ENCODE results near the gene TRIP12.
A peak's percentile ranks its signal among the peaks of the same experiment; 100 is the strongest.
"Not testable (repeated sequence)": the region's sequence is repeated elsewhere in the genome, so short reads cannot be mapped to it uniquely, and the experiment has no call there.

Gene TRIP12

DNA sequence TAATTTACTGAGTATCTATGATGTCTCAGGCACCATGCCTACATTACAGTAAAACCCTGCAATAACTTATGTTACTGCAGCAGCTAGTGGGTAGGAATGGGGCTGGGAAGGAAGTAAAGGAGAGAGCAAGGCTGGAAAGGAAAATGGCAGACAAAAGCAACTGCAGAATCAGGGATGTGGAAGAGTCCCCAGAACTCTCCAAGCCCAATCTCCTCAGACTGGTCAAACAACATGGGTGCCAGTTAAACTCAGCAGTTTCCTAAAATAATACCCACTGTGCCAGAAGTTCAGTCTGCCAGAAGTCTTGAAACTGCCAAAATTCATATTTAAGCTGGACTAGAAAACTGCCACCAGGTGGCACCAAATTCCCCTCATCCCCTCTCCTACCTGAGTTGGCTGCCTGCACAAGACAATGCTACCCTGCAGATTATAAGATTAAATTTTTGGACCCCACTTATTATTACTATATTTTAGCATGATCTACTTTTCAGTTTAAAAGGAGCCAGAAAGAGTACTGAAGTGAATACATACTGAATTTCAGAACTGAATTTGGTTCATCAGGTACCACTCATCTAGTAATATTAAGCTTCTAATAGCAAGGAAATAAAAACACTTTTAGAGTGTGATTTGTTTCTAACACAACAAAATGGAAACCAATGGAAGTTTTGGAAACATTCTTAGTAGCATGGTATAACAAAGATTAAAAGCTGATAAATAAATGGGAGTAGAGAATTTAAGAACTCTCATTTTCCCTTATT, 120.6 kb downstream of the TRIP12 start:
- Histone ChIP-seq H3K4me1 (ENCODE audit: control extremely low read depth in 1 of 4, control insufficient read depth in 4 of 4, insufficient read depth in 4 of 4, low read length in 3 of 4) (no peaks in the 10 kb centered on the region), H3K27ac (ENCODE audit: insufficient read depth in 1 of 2, low read depth in 1 of 2, low read length in 2 of 2, poor library complexity in 1 of 2, severe bottlenecking in 2 of 2) (no peak overlapping the region), H3K9me3 (ENCODE audit: control extremely low read depth in 1 of 5, control insufficient read depth in 4 of 5, insufficient read depth in 2 of 5, low read depth in 1 of 5, low read length in 4 of 5) (no peaks in the 10 kb centered on the region), H3K4me3 (ENCODE audit: control insufficient read depth in 1 of 7, extremely low read depth in 1 of 7, insufficient read depth in 4 of 7, low read depth in 2 of 7, low read length in 6 of 7) (no peak overlapping the region), H3K27me3 (replicated peaks in 2 of 5; ENCODE audit: control insufficient read depth in 4 of 5, insufficient read depth in 5 of 5, low read length in 4 of 5) (no peaks in the 10 kb centered on the region), H3K36me3 (ENCODE audit: control insufficient read depth in 4 of 4, insufficient read depth in 4 of 4, low read length in 3 of 4) (peaks cover 27 to 73% (median 50%) of the 10 kb centered on the region in 4 experiments)
- POLR2A ChIA-PET, result no interaction called here
- CTCF ChIA-PET, result interaction anchor here (0.6 to 7.7 kb wide), 11 partner anchors 9 to 811 kb away, joined by 3 to 47 read pairs (median 4); no protein-coding TSS in a partner anchor
- peak; percentile 72 to 84 (median 76) for DNase-seq

DNA sequence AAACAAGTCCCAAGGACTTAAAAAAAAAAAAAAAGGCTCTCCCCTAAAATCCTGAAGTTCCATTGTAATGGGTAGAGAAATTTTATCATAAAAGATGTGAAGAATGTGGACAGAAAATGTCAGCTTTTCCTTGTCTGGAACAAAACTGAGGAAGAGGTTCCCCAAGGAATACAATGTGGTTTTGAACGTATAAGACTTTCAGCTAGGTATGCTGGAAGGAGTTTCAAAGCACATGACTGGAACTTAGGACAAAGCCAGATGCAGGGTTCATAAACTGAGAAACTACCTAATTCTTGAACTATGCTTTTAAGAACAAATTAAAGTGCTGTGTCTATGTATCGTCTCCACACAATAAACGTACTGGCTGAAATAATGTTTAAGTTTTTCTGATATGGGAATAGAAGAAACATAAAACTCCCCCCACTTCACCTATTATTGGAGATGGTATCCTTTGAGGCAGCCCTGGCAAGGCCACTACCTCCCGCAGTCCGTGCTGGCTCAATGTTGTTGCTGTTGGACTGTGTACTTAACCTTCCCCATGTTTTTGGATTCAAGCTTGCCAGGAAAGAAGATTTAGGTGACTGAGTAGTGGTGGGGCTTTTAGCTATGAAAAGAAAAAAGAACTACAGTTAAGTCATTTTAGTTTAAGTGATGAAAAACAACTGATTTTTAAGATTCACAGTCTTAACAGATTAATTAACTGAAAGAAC, 123.2 kb downstream of the TRIP12 start:
- H3K36me3 ChIP-seq (ENCODE audit: control insufficient read depth in 4 of 4, insufficient read depth in 4 of 4, low read length in 3 of 4), result peaks cover 29 to 82% (median 51%) of the 10 kb centered on the region in 4 experiments
- DNase-seq, result no peak
- ChIA-PET CTCF (interaction anchor here (1.3 to 7.7 kb wide), 4 partner anchors 9 to 113 kb away, joined by 3 to 47 read pairs (median 5); no protein-coding TSS in a partner anchor), POLR2A (no interaction called here)
- H3K27me3 ChIP-seq (replicated peaks in 2 of 5; ENCODE audit: control insufficient read depth in 4 of 5, insufficient read depth in 5 of 5, low read length in 4 of 5), result no peaks in the 10 kb centered on the region
- WGBS (ENCODE audit: insufficient coverage), result 100% methylated on average over 3 of the region's 5 CpGs
- H3K9me3 ChIP-seq (ENCODE audit: control extremely low read depth in 1 of 5, control insufficient read depth in 4 of 5, insufficient read depth in 2 of 5, low read depth in 1 of 5, low read length in 4 of 5), result no peaks in the 10 kb centered on the region
- H3K4me1 ChIP-seq (ENCODE audit: control extremely low read depth in 1 of 4, control insufficient read depth in 4 of 4, insufficient read depth in 4 of 4, low read length in 3 of 4), result no peaks in the 10 kb centered on the region
- H3K27ac ChIP-seq (ENCODE audit: insufficient read depth in 1 of 2, low read depth in 1 of 2, low read length in 2 of 2, poor library complexity in 1 of 2, severe bottlenecking in 2 of 2), result no peak overlapping the region
- H3K4me3 ChIP-seq (ENCODE audit: control insufficient read depth in 1 of 7, extremely low read depth in 1 of 7, insufficient read depth in 4 of 7, low read depth in 2 of 7, low read length in 6 of 7), result no peak overlapping the region

DNA sequence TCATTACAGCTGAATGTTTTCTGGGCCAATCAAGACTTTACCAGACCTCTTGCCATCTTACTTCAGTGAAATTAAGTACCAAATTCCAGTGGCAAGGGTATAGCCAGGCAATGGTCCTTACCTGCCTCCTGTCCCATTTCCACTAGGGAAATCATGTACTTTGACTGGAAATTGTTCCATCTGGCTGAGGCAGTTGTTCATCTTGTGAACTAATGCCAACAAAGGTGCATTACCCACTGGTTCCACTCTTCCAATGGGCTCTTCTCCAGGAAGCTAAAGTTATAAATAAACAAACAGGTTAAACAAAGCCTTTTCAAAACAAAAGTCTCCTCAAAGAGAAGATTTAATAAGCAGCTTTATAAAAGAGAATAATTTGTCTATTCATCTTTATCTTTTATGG, 126.8 kb downstream of the TRIP12 start:
- Histone ChIP-seq H3K27me3 (replicated peaks in 2 of 5; ENCODE audit: control insufficient read depth in 4 of 5, insufficient read depth in 5 of 5, low read length in 4 of 5) (no peaks in the 10 kb centered on the region), H3K9me3 (ENCODE audit: control extremely low read depth in 1 of 5, control insufficient read depth in 4 of 5, insufficient read depth in 2 of 5, low read depth in 1 of 5, low read length in 4 of 5) (no peaks in the 10 kb centered on the region), H3K4me1 (ENCODE audit: control extremely low read depth in 1 of 4, control insufficient read depth in 4 of 4, insufficient read depth in 4 of 4, low read length in 3 of 4) (no peaks in the 10 kb centered on the region), H3K36me3 (ENCODE audit: control insufficient read depth in 4 of 4, insufficient read depth in 4 of 4, low read length in 3 of 4) (peaks cover 37 to 91% (median 68%) of the 10 kb centered on the region in 4 experiments), H3K4me3 (ENCODE audit: control insufficient read depth in 1 of 7, extremely low read depth in 1 of 7, insufficient read depth in 4 of 7, low read depth in 2 of 7, low read length in 6 of 7) (no peak overlapping the region), H3K27ac (ENCODE audit: insufficient read depth in 1 of 2, low read depth in 1 of 2, low read length in 2 of 2, poor library complexity in 1 of 2, severe bottlenecking in 2 of 2) (no peak overlapping the region)
- POLR2A ChIA-PET, result no interaction called here
- DNase-seq, result no peak
- CTCF ChIA-PET, result interaction anchor here (1.1 kb wide), 1 partner anchor 9 kb away, joined by 3 read pairs; no protein-coding TSS in a partner anchor

DNA sequence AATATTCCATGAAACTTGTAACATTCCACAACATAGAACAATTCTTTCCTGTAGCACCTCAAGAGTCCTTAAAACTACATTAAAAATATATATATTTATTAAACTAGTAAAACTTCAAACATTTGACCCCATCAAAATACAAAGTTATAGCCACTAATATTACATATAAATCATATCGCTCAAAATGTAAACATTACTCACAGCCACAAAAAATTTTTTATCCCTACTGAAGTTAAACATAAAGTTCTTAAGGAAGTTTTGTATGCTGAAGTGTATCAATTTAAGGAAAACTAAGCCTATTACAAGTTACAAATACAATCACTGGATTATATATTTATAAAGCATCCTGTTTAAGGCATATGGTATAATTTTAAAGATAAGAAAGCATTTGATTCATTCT, 127.2 kb downstream of the TRIP12 start:
- Histone ChIP-seq H3K36me3 (ENCODE audit: control insufficient read depth in 4 of 4, insufficient read depth in 4 of 4, low read length in 3 of 4) (peaks cover 37 to 91% (median 68%) of the 10 kb centered on the region in 4 experiments), H3K4me1 (ENCODE audit: control extremely low read depth in 1 of 4, control insufficient read depth in 4 of 4, insufficient read depth in 4 of 4, low read length in 3 of 4) (no peaks in the 10 kb centered on the region), H3K27me3 (replicated peaks in 2 of 5; ENCODE audit: control insufficient read depth in 4 of 5, insufficient read depth in 5 of 5, low read length in 4 of 5) (no peaks in the 10 kb centered on the region), H3K9me3 (ENCODE audit: control extremely low read depth in 1 of 5, control insufficient read depth in 4 of 5, insufficient read depth in 2 of 5, low read depth in 1 of 5, low read length in 4 of 5) (no peaks in the 10 kb centered on the region), H3K4me3 (ENCODE audit: control insufficient read depth in 1 of 7, extremely low read depth in 1 of 7, insufficient read depth in 4 of 7, low read depth in 2 of 7, low read length in 6 of 7) (no peak overlapping the region), H3K27ac (ENCODE audit: insufficient read depth in 1 of 2, low read depth in 1 of 2, low read length in 2 of 2, poor library complexity in 1 of 2, severe bottlenecking in 2 of 2) (no peak overlapping the region)
- no CpG with 5 or more reads among the region's 1 CpG for WGBS (ENCODE audit: insufficient coverage)
- CTCF ChIA-PET, result interaction anchor here (1.1 kb wide), 1 partner anchor 9 kb away, joined by 3 read pairs; no protein-coding TSS in a partner anchor
- DNase-seq, result no peak
- POLR2A ChIA-PET, result no interaction called here

DNA sequence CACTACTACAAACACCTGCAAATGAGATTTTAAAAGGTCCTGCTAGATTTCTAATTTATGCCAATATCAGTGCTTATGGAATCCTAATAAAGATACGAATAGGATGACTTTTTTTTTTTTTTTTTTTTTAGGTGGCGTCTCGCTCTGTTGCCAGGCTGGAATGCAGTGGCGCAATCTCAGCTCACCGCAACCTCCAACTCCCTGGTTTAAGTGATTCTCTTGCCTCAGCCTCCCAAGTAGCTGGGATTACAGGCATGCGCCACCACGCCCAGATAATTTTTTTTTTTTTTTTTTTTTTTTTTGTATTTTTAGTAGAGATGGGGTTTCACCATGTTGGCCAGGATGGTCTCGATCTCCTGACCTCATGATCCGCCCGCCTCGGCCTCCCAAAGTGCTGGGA, 135.5 kb downstream of the TRIP12 start:
- WGBS (ENCODE audit: insufficient coverage), result 100% methylated on average over 1 of the region's 11 CpGs
- H3K36me3 ChIP-seq (ENCODE audit: control insufficient read depth in 4 of 4, insufficient read depth in 4 of 4, low read length in 3 of 4), result peaks cover 17 to 65% (median 45%) of the 10 kb centered on the region in 4 experiments
- H3K9me3 ChIP-seq (ENCODE audit: control extremely low read depth in 1 of 5, control insufficient read depth in 4 of 5, insufficient read depth in 2 of 5, low read depth in 1 of 5, low read length in 4 of 5); H3K4me3 ChIP-seq (ENCODE audit: control insufficient read depth in 1 of 7, extremely low read depth in 1 of 7, insufficient read depth in 4 of 7, low read depth in 2 of 7, low read length in 6 of 7); H3K27me3 ChIP-seq (replicated peaks in 2 of 5; ENCODE audit: control insufficient read depth in 4 of 5, insufficient read depth in 5 of 5, low read length in 4 of 5); DNase-seq; H3K4me1 ChIP-seq (ENCODE audit: control extremely low read depth in 1 of 4, control insufficient read depth in 4 of 4, insufficient read depth in 4 of 4, low read length in 3 of 4); POLR2A ChIA-PET; H3K27ac ChIP-seq (ENCODE audit: insufficient read depth in 1 of 2, low read depth in 1 of 2, low read length in 2 of 2, poor library complexity in 1 of 2, severe bottlenecking in 2 of 2): not testable (repeated sequence)
- CTCF ChIA-PET, result interaction anchor here (1.2 kb wide), 1 partner anchor 15 kb away, joined by 4 read pairs; no protein-coding TSS in a partner anchor

DNA sequence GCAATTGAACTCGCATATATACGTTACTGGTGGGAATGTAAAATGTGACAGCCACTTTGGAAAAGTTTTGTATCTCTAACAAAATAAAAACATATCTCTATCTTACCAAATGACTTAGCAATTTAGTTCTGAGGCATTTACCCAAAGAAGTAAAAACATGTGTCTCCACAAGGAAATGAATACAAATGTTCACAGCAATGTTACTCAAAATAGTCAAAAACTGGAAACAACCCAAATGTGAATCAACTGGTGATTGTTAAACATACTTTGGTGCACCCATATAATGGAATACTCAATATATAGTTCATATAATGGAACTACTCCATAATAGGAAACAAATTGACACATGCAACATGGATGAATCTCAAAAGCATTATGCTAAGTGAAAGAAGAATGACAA, 137.0 kb downstream of the TRIP12 start:
- Histone ChIP-seq H3K9me3 (ENCODE audit: control extremely low read depth in 1 of 5, control insufficient read depth in 4 of 5, insufficient read depth in 2 of 5, low read depth in 1 of 5, low read length in 4 of 5) (no peaks in the 10 kb centered on the region), H3K27me3 (replicated peaks in 2 of 5; ENCODE audit: control insufficient read depth in 4 of 5, insufficient read depth in 5 of 5, low read length in 4 of 5) (no peaks in the 10 kb centered on the region), H3K36me3 (ENCODE audit: control insufficient read depth in 4 of 4, insufficient read depth in 4 of 4, low read length in 3 of 4) (peaks cover 22 to 66% (median 42%) of the 10 kb centered on the region in 4 experiments), H3K4me1 (ENCODE audit: control extremely low read depth in 1 of 4, control insufficient read depth in 4 of 4, insufficient read depth in 4 of 4, low read length in 3 of 4) (peaks cover 0 to 2% (median 0%) of the 10 kb centered on the region in 4 experiments), H3K4me3 (ENCODE audit: control insufficient read depth in 1 of 7, extremely low read depth in 1 of 7, insufficient read depth in 4 of 7, low read depth in 2 of 7, low read length in 6 of 7) (no peak overlapping the region), H3K27ac (ENCODE audit: insufficient read depth in 1 of 2, low read depth in 1 of 2, low read length in 2 of 2, poor library complexity in 1 of 2, severe bottlenecking in 2 of 2) (no peak overlapping the region)
- no CpG with 5 or more reads among the region's 2 CpGs for WGBS (ENCODE audit: insufficient coverage)
- DNase-seq, result no peak
- CTCF ChIA-PET, result no interaction called here
- POLR2A ChIA-PET, result no interaction called here

Measured in common myeloid progenitor, CD34-positive (primary cell).